Thymus (tissue), 11 donors: Measurements from ENCODE around the gene DEPDC7. TPM values are rescaled to one million over a fixed set of nuclear protein-coding genes. Genes with fewer than 3 reads are reported as not detected.
A peak's percentile ranks its signal among the peaks of the same experiment; 100 is the strongest.

Source experiments
- DNase-seq, 9 donors: peaks; one replicate each; pipeline ENCODE4 v3.0.0-alpha.2; 2013; ENCODE audit warnings: low spot score in 9 of 9, low read depth in 6 of 9, missing footprints in 1 of 9
- H3K27ac ChIP-seq, 2 donors: one replicate each; pipeline ENCODE4 v1.5.1; 2013; ENCODE audit warnings: control low read depth in 1 of 2, low read depth in 1 of 2, low read length in 1 of 2, mild to moderate bottlenecking in 1 of 2, moderate library complexity in 1 of 2
- H3K27me3 ChIP-seq, 2 donors: one replicate each; pipeline ENCODE4 v1.5.1; 2013; ENCODE audit warnings: low read length in 1 of 2; ENCODE audit not compliant: control insufficient read depth in 2 of 2, insufficient read depth in 1 of 2
- H3K36me3 ChIP-seq, 2 donors: one replicate each; pipeline ENCODE4 v1.5.1; 2013; ENCODE audit warnings: low read length in 1 of 2, mild to moderate bottlenecking in 1 of 2, moderate library complexity in 1 of 2; ENCODE audit not compliant: control insufficient read depth in 2 of 2, insufficient read depth in 2 of 2
- H3K4me1 ChIP-seq, 2 donors: one replicate each; pipeline ENCODE4 v1.5.1; 2013; ENCODE audit warnings: low read length in 2 of 2; ENCODE audit not compliant: control insufficient read depth in 2 of 2, insufficient read depth in 2 of 2
- H3K4me3 ChIP-seq, 2 donors: one replicate each; pipeline ENCODE4 v1.5.1; 2013; ENCODE audit warnings: low read length in 2 of 2, control low read depth in 1 of 2, mild to moderate bottlenecking in 1 of 2
- H3K9me3 ChIP-seq, 2 donors: one replicate each; pipeline ENCODE4 v1.5.1; 2013; ENCODE audit warnings: low read length in 1 of 2, mild to moderate bottlenecking in 1 of 2; ENCODE audit not compliant: control insufficient read depth in 2 of 2, insufficient read depth in 1 of 2
- WGBS: extraction: QIAGEN DNeasy Blood & Tissue Kit; methylation state at CpG from one replicate; pipeline ENCODE4 v1.1.7; 2013; 5-methylcytosine and 5-hydroxymethylcytosine counted together
- polyA plus RNA-seq: library from polyadenylated mRNA; stranded (reverse); fragments of 200-250 nt; gene quantifications from one replicate; pipeline ENCODE4 v1.2.3, GENCODE V29; 2013
- total RNA-seq: library from RNA; stranded (reverse); fragments of 120-200 nt; gene quantifications from one replicate; pipeline ENCODE4 v1.2.4, GENCODE V29; 2013
- donor health status: healthy.

The DEPDC7 gene
- total and polyA plus RNA-seq, 2 donors = 3.2 to 6.6 TPM

GRCh38 chr11:33060271-33060670 lies 44.6 kb downstream of the DEPDC7 start:
- no peak overlapping the region for H3K4me3 ChIP-seq
- peaks cover 36 to 49% of the 10 kb centered on the region in 2 donors for H3K4me1 ChIP-seq
- DNase-seq = peak in 6 of 9 donors; percentile 48 to 87 (median 71)
- no peaks in the 10 kb centered on the region for H3K27me3 ChIP-seq
- H3K36me3 ChIP-seq = peaks cover 12 to 34% of the 10 kb centered on the region in 2 donors
- WGBS = 8% methylated on average over 3 of the region's 3 CpGs
- no peaks in the 10 kb centered on the region for H3K9me3 ChIP-seq
- peak overlapping the region in 1 of 2 donors; percentile 70 for H3K27ac ChIP-seq

- Histone ChIP-seq H3K27me3 (no peaks in the 10 kb centered on the region), H3K36me3 (peaks cover 21 to 49% of the 10 kb centered on the region in 2 donors), H3K4me3 (no peak overlapping the region), H3K9me3 (no peaks in the 10 kb centered on the region), H3K4me1 (peaks cover 36 to 49% of the 10 kb centered on the region in 2 donors), H3K27ac (no peak overlapping the region)
- WGBS = 97% methylated on average over 5 of the region's 5 CpGs
- no peak for DNase-seq
Observed at GRCh38 chr11:33062137-33062536, 46.5 kb downstream of the DEPDC7 start.

- peaks cover 36 to 54% of the 10 kb centered on the region in 2 donors for H3K4me1 ChIP-seq
- no peak overlapping the region for H3K27ac ChIP-seq
- no peaks in the 10 kb centered on the region for H3K9me3 ChIP-seq
- H3K36me3 ChIP-seq = peaks cover 27 to 56% of the 10 kb centered on the region in 2 donors
- no peak overlapping the region for H3K4me3 ChIP-seq
- DNase-seq = peak in 4 of 9 donors; percentile 18 to 67 (median 34)
- WGBS = 12% methylated on average over 3 of the region's 3 CpGs
- H3K27me3 ChIP-seq = no peaks in the 10 kb centered on the region
Observed at GRCh38 chr11:33063326-33063881, 47.7 kb downstream of the DEPDC7 start.

GRCh38 chr11:33064033-33064825 lies 48.6 kb downstream of the DEPDC7 start:
- no peaks in the 10 kb centered on the region for H3K9me3 ChIP-seq
- no peaks in the 10 kb centered on the region for H3K27me3 ChIP-seq
- peaks cover 33 to 59% of the 10 kb centered on the region in 2 donors for H3K36me3 ChIP-seq
- peak overlapping the region in 1 of 2 donors; percentile 27 for H3K27ac ChIP-seq
- H3K4me1 ChIP-seq = peaks cover 36 to 54% of the 10 kb centered on the region in 2 donors
- 76% methylated on average over 11 of the region's 11 CpGs for WGBS
- H3K4me3 ChIP-seq = no peak overlapping the region
- no peak for DNase-seq

GRCh38 chr11:33064866-33065265 lies 49.2 kb downstream of the DEPDC7 start:
- WGBS = 94% methylated on average over 5 of the region's 5 CpGs
- Histone ChIP-seq H3K27me3 (no peaks in the 10 kb centered on the region), H3K4me1 (peaks cover 30 to 49% of the 10 kb centered on the region in 2 donors), H3K4me3 (no peak overlapping the region), H3K27ac (no peak overlapping the region), H3K9me3 (no peaks in the 10 kb centered on the region), H3K36me3 (peaks cover 33 to 59% of the 10 kb centered on the region in 2 donors)
- no peak for DNase-seq

GRCh38 chr11:33065445-33066178 lies 49.9 kb downstream of the DEPDC7 start:
- H3K9me3 ChIP-seq = no peaks in the 10 kb centered on the region
- WGBS = 77% methylated on average over 22 of the region's 22 CpGs
- no peak overlapping the region for H3K27ac ChIP-seq
- DNase-seq = peak in 8 of 9 donors; percentile 46 to 84 (median 66)
- no peaks in the 10 kb centered on the region for H3K27me3 ChIP-seq
- peaks cover 22 to 42% of the 10 kb centered on the region in 2 donors for H3K4me1 ChIP-seq
- no peak overlapping the region for H3K4me3 ChIP-seq
- H3K36me3 ChIP-seq = peaks cover 37 to 63% of the 10 kb centered on the region in 2 donors

- Histone ChIP-seq H3K27me3 (no peaks in the 10 kb centered on the region), H3K36me3 (peaks cover 48 to 64% of the 10 kb centered on the region in 2 donors), H3K4me3 (no peak overlapping the region), H3K4me1 (peaks cover 17 to 30% of the 10 kb centered on the region in 2 donors), H3K27ac (peak overlapping the region in 1 of 2 donors; percentile 24), H3K9me3 (no peaks in the 10 kb centered on the region)
- 96% methylated on average over 3 of the region's 3 CpGs for WGBS
- no peak for DNase-seq
Observed at GRCh38 chr11:33067294-33067693, 51.6 kb downstream of the DEPDC7 start.

- H3K36me3 ChIP-seq = peaks cover 56 to 72% of the 10 kb centered on the region in 2 donors
Observed at GRCh38 chr11:33068611-33069340, 53.1 kb downstream of the DEPDC7 start.

More at GRCh38 chr11:33068611-33069340, 53.1 kb downstream of the DEPDC7 start:
- DNase-seq = no peak
- WGBS = 98% methylated on average over 17 of the region's 17 CpGs
- H3K9me3 ChIP-seq = no peaks in the 10 kb centered on the region
- no peak overlapping the region for H3K4me3 ChIP-seq
- peaks cover 9 to 20% of the 10 kb centered on the region in 2 donors for H3K4me1 ChIP-seq
- H3K27ac ChIP-seq = no peak overlapping the region
- H3K27me3 ChIP-seq = no peaks in the 10 kb centered on the region
